Nephron (organoid): ENCODE measurements around the gene AKAP9.

Experiments used
- H3K27ac Mint-ChIP-seq, 3 experiments: 2 replicates each; pipeline ENCODE4 v1.8.0; 2020; ENCODE audit warnings: mixed read lengths in 3 of 3, mild to moderate bottlenecking in 2 of 3, moderate library complexity in 1 of 3
- H3K27me3 Mint-ChIP-seq: 2 replicates; pipeline ENCODE4 v1.8.0; 2021; ENCODE audit warnings: low read depth, mild to moderate bottlenecking, moderate library complexity, mixed read lengths
- H3K36me3 Mint-ChIP-seq: 2 replicates; pipeline ENCODE4 v1.8.0; 2020; ENCODE audit warnings: low read depth, mixed read lengths
- H3K4me1 Mint-ChIP-seq: 2 replicates; pipeline ENCODE4 v1.8.0; 2020; ENCODE audit warnings: mixed read lengths
- H3K4me3 Mint-ChIP-seq, 3 experiments: 2 replicates each; pipeline ENCODE4 v1.8.0; 2020; ENCODE audit warnings: mild to moderate bottlenecking in 3 of 3, mixed read lengths in 3 of 3, moderate library complexity in 2 of 3
- H3K9me3 Mint-ChIP-seq: 2 replicates; pipeline ENCODE4 v1.8.0; 2020; ENCODE audit warnings: mixed read lengths
- CTCF ChIP-seq, 3 experiments: fragments of 200-600 bp; sonication (generic); IDR thresholded peaks; one replicate each; pipeline ENCODE4 v1.5.0; 2021; ENCODE audit warnings: antibody characterized with exemption in 3 of 3; ENCODE audit not compliant: unreplicated experiment in 3 of 3

Gene AKAP9

GRCh38 chr7:92039900-92040299 lies 99.2 kb downstream of the AKAP9 start:
- H3K36me3 Mint-ChIP-seq = peaks cover 36% of the 10 kb centered on the region
- H3K4me1 Mint-ChIP-seq = peaks cover 10% of the 10 kb centered on the region
- no peaks in the 10 kb centered on the region for H3K9me3 Mint-ChIP-seq
- H3K27ac Mint-ChIP-seq = no peak overlapping the region
- no peaks in the 10 kb centered on the region for H3K27me3 Mint-ChIP-seq
- no peak for TF ChIP-seq CTCF (IDR thresholded peaks at IDR 0.05; ENCODE audit: unreplicated experiment in 3 of 3)
- H3K4me3 Mint-ChIP-seq = no peak overlapping the region

GRCh38 chr7:92042056-92042737 lies 101.5 kb downstream of the AKAP9 start:
- Mint-ChIP-seq H3K27me3 (no peaks in the 10 kb centered on the region), H3K4me1 (peaks cover 10% of the 10 kb centered on the region), H3K4me3 (no peak overlapping the region), H3K27ac (peak overlapping the region; percentile 53 to 74 (median 68)), H3K36me3 (peaks cover 40% of the 10 kb centered on the region), H3K9me3 (no peaks in the 10 kb centered on the region)
- no peak for TF ChIP-seq CTCF (IDR thresholded peaks at IDR 0.05; ENCODE audit: unreplicated experiment in 3 of 3)

GRCh38 chr7:92043098-92043497 lies 102.4 kb downstream of the AKAP9 start:
- H3K27ac Mint-ChIP-seq = peak overlapping the region in 2 of 3 experiments; percentile 4 to 63
- peaks cover 43% of the 10 kb centered on the region for H3K36me3 Mint-ChIP-seq
- H3K4me1 Mint-ChIP-seq = peaks cover 10% of the 10 kb centered on the region
- no peaks in the 10 kb centered on the region for H3K9me3 Mint-ChIP-seq
- TF ChIP-seq CTCF (IDR thresholded peaks at IDR 0.05; ENCODE audit: unreplicated experiment in 3 of 3) = no peak
- no peak overlapping the region for H3K4me3 Mint-ChIP-seq
- no peaks in the 10 kb centered on the region for H3K27me3 Mint-ChIP-seq

GRCh38 chr7:92043637-92044036 lies 103.0 kb downstream of the AKAP9 start:
- peak overlapping the region; percentile 27 to 71 (median 63) for H3K27ac Mint-ChIP-seq
- H3K9me3 Mint-ChIP-seq = no peaks in the 10 kb centered on the region
- peaks cover 10% of the 10 kb centered on the region for H3K4me1 Mint-ChIP-seq
- H3K27me3 Mint-ChIP-seq = no peaks in the 10 kb centered on the region
- no peak overlapping the region for H3K4me3 Mint-ChIP-seq
- peaks cover 43% of the 10 kb centered on the region for H3K36me3 Mint-ChIP-seq
- TF ChIP-seq CTCF (IDR thresholded peaks at IDR 0.05; ENCODE audit: unreplicated experiment in 3 of 3) = no peak

GRCh38 chr7:92044148-92044547 lies 103.5 kb downstream of the AKAP9 start:
- Mint-ChIP-seq H3K9me3 (no peaks in the 10 kb centered on the region), H3K27ac (peak overlapping the region in 2 of 3 experiments; percentile 63 to 71)

More at GRCh38 chr7:92044148-92044547, 103.5 kb downstream of the AKAP9 start:
- Mint-ChIP-seq H3K36me3 (peaks cover 48% of the 10 kb centered on the region), H3K4me1 (peaks cover 10% of the 10 kb centered on the region), H3K4me3 (no peak overlapping the region), H3K27me3 (no peaks in the 10 kb centered on the region)
- TF ChIP-seq CTCF (IDR thresholded peaks at IDR 0.05; ENCODE audit: unreplicated experiment in 3 of 3) = no peak
